Nephron progenitor cell (in vitro differentiated cells): ENCODE data around the gene SUGT1.
A peak's percentile ranks its signal among the peaks of the same experiment; 100 is the strongest.

Source experiments
- DNase-seq: peaks from one replicate; pipeline ENCODE4 v3.0.0; 2021
- H3K27ac Mint-ChIP-seq: 2 replicates; pipeline ENCODE4 v1.8.0; 2021; ENCODE audit warnings: mild to moderate bottlenecking, moderate library complexity, mixed read lengths
- H3K27me3 Mint-ChIP-seq: 2 replicates; pipeline ENCODE4 v1.8.0; 2021; ENCODE audit warnings: mild to moderate bottlenecking, low read depth, mixed read lengths; ENCODE audit not compliant: poor library complexity
- H3K36me3 Mint-ChIP-seq: 2 replicates; pipeline ENCODE4 v1.8.0; 2021; ENCODE audit warnings: low read depth, mixed read lengths
- H3K4me1 Mint-ChIP-seq: 2 replicates; pipeline ENCODE4 v1.8.0; 2021; ENCODE audit warnings: mixed read lengths
- H3K4me3 Mint-ChIP-seq: 2 replicates; pipeline ENCODE4 v1.8.0; 2021; ENCODE audit warnings: mild to moderate bottlenecking, moderate library complexity, mixed read lengths
- H3K9me3 Mint-ChIP-seq: 2 replicates; pipeline ENCODE4 v1.8.0; 2021; ENCODE audit warnings: mild to moderate bottlenecking, moderate library complexity, mixed read lengths
- CTCF ChIP-seq: fragments of 200-600 bp; sonication (generic); IDR thresholded peaks from 2 replicates; pipeline ENCODE4 v1.5.0; 2021; ENCODE audit warnings: antibody characterized with exemption

SUGT1 gene

DNA sequence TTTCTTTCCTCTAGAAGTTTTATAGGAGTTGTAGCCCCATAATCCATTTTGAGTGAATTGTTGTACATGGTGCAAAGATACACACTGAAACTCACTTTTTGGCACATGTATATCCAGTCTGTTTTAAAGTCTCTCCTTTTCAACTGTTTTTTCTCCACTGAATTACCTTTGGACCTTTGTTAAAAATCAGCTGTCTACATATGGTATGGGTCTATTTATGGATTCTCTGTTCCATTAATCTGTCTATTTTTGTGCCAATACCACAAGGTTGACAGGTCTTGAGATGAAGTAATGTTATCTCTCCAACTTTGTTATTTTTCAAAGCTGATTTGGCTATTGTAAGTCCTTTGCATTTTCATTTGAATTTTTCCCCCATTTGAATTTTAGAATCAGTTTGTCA, 5.7 kb upstream of the SUGT1 start:
- Mint-ChIP-seq H3K27me3 (no peaks in the 10 kb centered on the region), H3K4me3 (no peak overlapping the region), H3K27ac (no peak overlapping the region), H3K4me1 (peaks cover 41% of the 10 kb centered on the region), H3K9me3 (no peaks in the 10 kb centered on the region), H3K36me3 (peaks cover 53% of the 10 kb centered on the region)
- no peak for TF ChIP-seq CTCF
- DNase-seq = no peak

DNA sequence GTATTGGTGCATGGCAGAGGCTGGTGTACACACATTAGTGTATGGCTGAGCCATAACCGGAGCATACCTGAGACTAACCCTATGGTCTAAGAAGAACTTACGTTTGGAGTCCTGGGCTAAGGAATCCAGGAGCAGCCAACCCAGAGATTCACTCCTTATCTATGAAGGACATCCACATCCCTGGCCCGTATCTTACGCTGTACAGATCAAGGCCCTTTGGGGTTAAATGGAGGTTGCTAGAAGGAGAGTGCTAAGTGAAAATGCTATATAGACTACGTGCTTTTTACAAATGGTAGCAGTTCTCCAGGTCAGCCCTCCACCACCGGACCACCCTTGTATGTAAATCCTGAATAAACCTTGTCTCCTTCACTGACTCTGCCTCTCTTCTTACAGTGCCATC, 1.9 kb upstream of the SUGT1 start:
- TF ChIP-seq CTCF = no peak
- Mint-ChIP-seq H3K4me1 (peaks cover 13% of the 10 kb centered on the region), H3K4me3 (no peak overlapping the region), H3K27ac (peak overlapping the region; percentile 89), H3K36me3 (peaks cover 41% of the 10 kb centered on the region), H3K9me3 (no peaks in the 10 kb centered on the region), H3K27me3 (no peaks in the 10 kb centered on the region)
- no peak for DNase-seq

- H3K4me1 Mint-ChIP-seq = peaks cover 8% of the 10 kb centered on the region
- DNase-seq = no peak
- no peak overlapping the region for H3K27ac Mint-ChIP-seq
- H3K9me3 Mint-ChIP-seq = no peaks in the 10 kb centered on the region
- no peaks in the 10 kb centered on the region for H3K27me3 Mint-ChIP-seq
- H3K4me3 Mint-ChIP-seq = no peak overlapping the region
- no peak for TF ChIP-seq CTCF
- peaks cover 35% of the 10 kb centered on the region for H3K36me3 Mint-ChIP-seq
Measured at GRCh38 chr13:52651897-52652195, 790 bp upstream of the SUGT1 start.

GRCh38 chr13:52652980-52653303, 306 bp downstream of the SUGT1 start:
- Mint-ChIP-seq H3K36me3 (peaks cover 30% of the 10 kb centered on the region), H3K9me3 (no peaks in the 10 kb centered on the region), H3K4me3 (no peak overlapping the region), H3K4me1 (peaks cover 8% of the 10 kb centered on the region), H3K27ac (no peak overlapping the region), H3K27me3 (no peaks in the 10 kb centered on the region)
- DNase-seq = peak; percentile 67
- TF ChIP-seq CTCF = no peak

GRCh38 chr13:52659340-52659739, 6.7 kb downstream of the SUGT1 start:
- H3K27me3 Mint-ChIP-seq = no peaks in the 10 kb centered on the region
- peak overlapping the region; percentile 20 for H3K27ac Mint-ChIP-seq
- H3K4me3 Mint-ChIP-seq = no peak overlapping the region
- H3K36me3 Mint-ChIP-seq = peaks cover 38% of the 10 kb centered on the region
- DNase-seq = no peak
- TF ChIP-seq CTCF = no peak
- no peaks in the 10 kb centered on the region for H3K4me1 Mint-ChIP-seq
- no peaks in the 10 kb centered on the region for H3K9me3 Mint-ChIP-seq

DNA sequence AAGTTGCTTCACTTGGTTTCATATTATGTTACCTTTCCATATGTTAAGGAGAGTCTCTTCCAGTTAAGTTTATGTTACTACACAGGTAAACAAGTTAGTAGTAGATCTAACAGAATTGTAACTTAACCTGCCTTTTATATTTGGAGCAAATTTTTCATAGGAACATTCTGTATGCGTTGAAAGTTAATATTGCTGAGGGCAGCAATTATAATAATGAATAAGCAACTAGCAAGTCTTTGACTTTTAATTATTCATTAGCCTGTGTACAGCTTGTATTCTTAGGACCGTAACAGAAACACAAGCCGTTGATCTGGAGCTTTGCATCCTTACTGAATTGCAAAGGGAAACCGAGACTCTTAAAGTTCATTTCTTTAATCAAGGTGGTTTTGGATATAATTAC, 11.6 kb downstream of the SUGT1 start:
- H3K4me3 Mint-ChIP-seq = no peak overlapping the region
- H3K4me1 Mint-ChIP-seq = no peaks in the 10 kb centered on the region
- no peak for TF ChIP-seq CTCF
- H3K27ac Mint-ChIP-seq = no peak overlapping the region
- no peaks in the 10 kb centered on the region for H3K9me3 Mint-ChIP-seq
- no peaks in the 10 kb centered on the region for H3K27me3 Mint-ChIP-seq
- DNase-seq = no peak
- H3K36me3 Mint-ChIP-seq = peaks cover 79% of the 10 kb centered on the region
